Astrocyte (in vitro differentiated cells and primary cell): ENCODE data around the gene TLNRD1.

Experiments
- CTCF ChIP-seq: IDR thresholded peaks from 2 replicates; pipeline ENCODE4 v1.5.1; 2011; ENCODE audit warnings: low read depth, mild to moderate bottlenecking, inconsistent platforms, low read length, moderate library complexity; ENCODE audit not compliant: insufficient read depth
- EZH2 ChIP-seq: IDR thresholded peaks from 2 replicates; pipeline ENCODE4 v1.6.1; 2012; ENCODE audit warnings: mild to moderate bottlenecking, low read length, inconsistent platforms; ENCODE audit not compliant: insufficient read depth

- TF ChIP-seq CTCF (no peak), EZH2 (no peak)
Measured at GRCh38 chr15:80992441-80992840, 8.3 kb upstream of the TLNRD1 start.
